ENCODE results near the gene COG7.
"Not testable (repeated sequence)": the region's sequence is repeated elsewhere in the genome, so short reads cannot be mapped to it uniquely, and the experiment has no call there.

Gene COG7

GRCh38 chr16:23382279-23382678 is 70.7 kb downstream of the COG7 start:
- DNase-seq = no peak

- DNase-seq = not testable (repeated sequence)
Observed at GRCh38 chr16:23381702-23382101, 71.3 kb downstream of the COG7 start.

GRCh38 chr16:23380501-23380951 is 72.5 kb downstream of the COG7 start:
- DNase-seq = no peak

GRCh38 chr16:23379707-23380106 is 73.3 kb downstream of the COG7 start:
- no peak for DNase-seq

GRCh38 chr16:23378921-23379320 is 74.1 kb downstream of the COG7 start:
- DNase-seq = no peak

- no peak for DNase-seq
Observed at GRCh38 chr16:23378256-23378655, 74.7 kb downstream of the COG7 start.

GRCh38 chr16:23377071-23377931 is 75.7 kb downstream of the COG7 start:
- DNase-seq = no peak

- DNase-seq = no peak
Observed at GRCh38 chr16:23375643-23376042, 77.3 kb downstream of the COG7 start.

- no peak for DNase-seq
Observed at GRCh38 chr16:23374721-23375510, 78.1 kb downstream of the COG7 start.

GRCh38 chr16:23373436-23374219 is 79.4 kb downstream of the COG7 start:
- no peak for DNase-seq

- no peak for DNase-seq
Observed at GRCh38 chr16:23371368-23371767, 81.6 kb downstream of the COG7 start.

- no peak for DNase-seq
Observed at GRCh38 chr16:23369416-23369815, 83.6 kb downstream of the COG7 start.

- no peak for DNase-seq
Observed at GRCh38 chr16:23368469-23368868, 84.5 kb downstream of the COG7 start.

GRCh38 chr16:23367988-23368387 is 85.0 kb downstream of the COG7 start:
- DNase-seq = no peak

- DNase-seq = no peak
Observed at GRCh38 chr16:23367564-23367963, 85.4 kb downstream of the COG7 start.

- DNase-seq = not testable (repeated sequence)
Observed at GRCh38 chr16:23366341-23366740, 86.6 kb downstream of the COG7 start.

GRCh38 chr16:23365602-23366240 is 87.3 kb downstream of the COG7 start:
- DNase-seq = no peak

- no peak for DNase-seq
Observed at GRCh38 chr16:23362460-23363317, 90.3 kb downstream of the COG7 start.

GRCh38 chr16:23359092-23359760 is 93.8 kb downstream of the COG7 start:
- no peak for DNase-seq

GRCh38 chr16:23357761-23358290 is 95.2 kb downstream of the COG7 start:
- no peak for DNase-seq

GRCh38 chr16:23356941-23357340 is 96.0 kb downstream of the COG7 start:
- no peak for DNase-seq

Data from hippocampal formation (tissue), 2 donors.